ENCODE data around the gene MRGPRE. TPM values are rescaled to one million over a fixed set of nuclear protein-coding genes. Genes with fewer than 3 reads are reported as not detected.

MRGPRE gene
- total RNA-seq, 1 donor from 2014 or later, result 1.0 TPM

DNA sequence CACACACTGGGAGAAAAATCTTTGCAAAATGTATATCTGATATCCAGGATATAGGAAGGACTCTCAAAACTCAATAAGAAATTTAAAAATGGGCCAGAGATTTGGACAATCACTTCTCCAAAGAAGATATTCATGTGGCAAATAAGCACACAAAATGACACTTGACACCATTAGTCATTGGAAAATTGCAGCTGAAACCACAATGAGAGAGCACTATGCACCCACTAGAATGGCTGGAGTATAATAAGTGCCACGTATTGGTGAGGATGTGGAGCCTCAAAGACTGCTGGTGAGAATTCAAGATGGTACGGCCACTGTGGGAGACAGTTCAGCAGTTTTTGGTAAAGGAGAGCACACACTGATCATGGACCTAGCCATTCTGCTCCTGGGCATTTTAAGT lies 54.3 kb downstream of the MRGPRE start:
- no peak overlapping the region for H3K27ac Mint-ChIP-seq (ENCODE audit: unreplicated experiment)
- no peak overlapping the region for H3K4me3 Mint-ChIP-seq (ENCODE audit: unreplicated experiment)
- H3K27me3 Mint-ChIP-seq (ENCODE audit: unreplicated experiment), result peaks cover 4% of the 10 kb centered on the region
- DNase-seq, result no peak
- TF ChIP-seq, protein P1, sequence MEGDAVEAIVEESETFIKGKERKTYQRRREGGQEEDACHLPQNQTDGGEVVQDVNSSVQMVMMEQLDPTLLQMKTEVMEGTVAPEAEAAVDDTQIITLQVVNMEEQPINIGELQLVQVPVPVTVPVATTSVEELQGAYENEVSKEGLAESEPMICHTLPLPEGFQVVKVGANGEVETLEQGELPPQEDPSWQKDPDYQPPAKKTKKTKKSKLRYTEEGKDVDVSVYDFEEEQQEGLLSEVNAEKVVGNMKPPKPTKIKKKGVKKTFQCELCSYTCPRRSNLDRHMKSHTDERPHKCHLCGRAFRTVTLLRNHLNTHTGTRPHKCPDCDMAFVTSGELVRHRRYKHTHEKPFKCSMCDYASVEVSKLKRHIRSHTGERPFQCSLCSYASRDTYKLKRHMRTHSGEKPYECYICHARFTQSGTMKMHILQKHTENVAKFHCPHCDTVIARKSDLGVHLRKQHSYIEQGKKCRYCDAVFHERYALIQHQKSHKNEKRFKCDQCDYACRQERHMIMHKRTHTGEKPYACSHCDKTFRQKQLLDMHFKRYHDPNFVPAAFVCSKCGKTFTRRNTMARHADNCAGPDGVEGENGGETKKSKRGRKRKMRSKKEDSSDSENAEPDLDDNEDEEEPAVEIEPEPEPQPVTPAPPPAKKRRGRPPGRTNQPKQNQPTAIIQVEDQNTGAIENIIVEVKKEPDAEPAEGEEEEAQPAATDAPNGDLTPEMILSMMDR (IDR thresholded peaks at IDR 0.05; ENCODE audit: partially characterized antibody, unreplicated experiment), result no peak
- peaks cover 7% of the 10 kb centered on the region for H3K9me3 Mint-ChIP-seq (ENCODE audit: unreplicated experiment)
- no peaks in the 10 kb centered on the region for H3K4me1 Mint-ChIP-seq (ENCODE audit: low read depth, unreplicated experiment)
- H3K36me3 Mint-ChIP-seq (ENCODE audit: unreplicated experiment), result peaks cover 20% of the 10 kb centered on the region

Other genes with a start within 250 kb of the MRGPRE start
- gene NAP1L4, start 240.1 kb downstream of the MRGPRE start, total RNA-seq (ENCODE audit: unreplicated experiment), result 209 TPM
- gene CARS1, start 175.0 kb downstream of the MRGPRE start, total RNA-seq (ENCODE audit: unreplicated experiment), result 151 TPM
- gene OSBPL5, start 67.1 kb downstream of the MRGPRE start, total RNA-seq (ENCODE audit: unreplicated experiment), result 115 TPM
- gene MRGPRG, start 13.6 kb downstream of the MRGPRE start, total RNA-seq (ENCODE audit: unreplicated experiment), result not detected
- gene ZNF195, start 146.7 kb upstream of the MRGPRE start, total RNA-seq (ENCODE audit: unreplicated experiment), result 140 TPM

All from glutamatergic neuron (in vitro differentiated cells).